Vagina (tissue), 2 donors: Measurements from ENCODE around the gene PACC1. TPM values are rescaled to one million over a fixed set of nuclear protein-coding genes. Genes with fewer than 3 reads are reported as not detected.

Experiments used
- DNase-seq, 2 donors: peaks; one replicate each; pipeline ENCODE4 v3.0.0-alpha.2; 2017; ENCODE audit errors: extremely low spot score in 2 of 2
- H3K27ac ChIP-seq: fragments of 200-600 bp; sonication (generic); one replicate; pipeline ENCODE4 v1.5.1; 2019
- H3K27me3 ChIP-seq: fragments of 200-600 bp; sonication (generic); one replicate; pipeline ENCODE4 v1.5.1; 2019
- H3K36me3 ChIP-seq, 2 donors: fragments of 200-600 bp; sonication (generic); one replicate each; pipeline ENCODE4 v1.5.1; 2017 to 2019
- H3K4me1 ChIP-seq: fragments of 200-600 bp; sonication (generic); one replicate; pipeline ENCODE4 v1.5.1; 2019
- H3K4me3 ChIP-seq, 2 donors: fragments of 200-600 bp; sonication (generic); 1 replicate in 1 of 2; 2 replicates in 1 of 2; pipeline ENCODE4 v1.5.1; 2016 to 2019
- H3K9me3 ChIP-seq: fragments of 200-600 bp; sonication (generic); one replicate; pipeline ENCODE4 v1.5.1; 2019
- CTCF ChIP-seq, 3 experiments: fragments of 450-650 bp in 2 of 3; fragments of 200-600 bp in 1 of 3; sonication (generic) in 1 of 3; IDR thresholded peaks; one replicate each; pipeline ENCODE4 v1.5.1; 2017 to 2019; ENCODE audit warnings: antibody characterized with exemption in 3 of 3, mild to moderate bottlenecking in 2 of 3, moderate library complexity in 2 of 3
- POLR2A ChIP-seq, 2 donors: fragments of 450-650 bp; IDR thresholded peaks; one replicate each; pipeline ENCODE4 v1.6.1; 2017; ENCODE audit warnings: antibody characterized with exemption in 2 of 2, mild to moderate bottlenecking in 2 of 2, moderate library complexity in 2 of 2
- POLR2AphosphoS5 ChIP-seq, 2 donors: sonication (generic); formaldehyde crosslinking; IDR thresholded peaks; one replicate each; pipeline ENCODE4 v1.9.0; 2017; ENCODE audit warnings: antibody characterized with exemption in 2 of 2, mild to moderate bottlenecking in 2 of 2, low read depth in 1 of 2; ENCODE audit not compliant: insufficient read depth in 1 of 2
- intact Hi-C: fragments of 100-400 bp; cut with DNase I; formaldehyde crosslinking; loops from one replicate; pipeline ENCODE4 v1.15.1; 2023
- total RNA-seq: library from RNA; depleted of rRNA; stranded (reverse); fragments of >200 nt; gene quantifications from one replicate; pipeline ENCODE4 v1.2.3, GENCODE V29; 2016

PACC1 gene
- total RNA-seq, 1 donor from 2014 or later, result 6.1 TPM

GRCh38 chr1:212450331-212450881, 35.7 kb upstream of the PACC1 start:
- Histone ChIP-seq H3K4me3 (no peak overlapping the region), H3K4me1 (peaks cover 7% of the 10 kb centered on the region), H3K27ac (no peak overlapping the region), H3K9me3 (no peaks in the 10 kb centered on the region), H3K36me3 (no peaks in the 10 kb centered on the region), H3K27me3 (no peaks in the 10 kb centered on the region)
- TF ChIP-seq CTCF (IDR thresholded peaks at IDR 0.05), result no peak
- no peak for TF ChIP-seq POLR2A (IDR thresholded peaks at IDR 0.05)
- no peak for TF ChIP-seq POLR2AphosphoS5 (IDR thresholded peaks at IDR 0.05; ENCODE audit: insufficient read depth in 1 of 2, low read depth in 1 of 2)
- no peak for DNase-seq
- intact Hi-C loops, result loop anchor here (5.0 kb wide), 1 partner anchor 163 kb away; the partner anchor contains the start of gene PPP2R5A

GRCh38 chr1:212447478-212447877, 32.8 kb upstream of the PACC1 start:
- Histone ChIP-seq H3K9me3 (no peaks in the 10 kb centered on the region), H3K27me3 (no peaks in the 10 kb centered on the region), H3K4me1 (peaks cover 5% of the 10 kb centered on the region), H3K27ac (no peak overlapping the region), H3K4me3 (no peak overlapping the region), H3K36me3 (peaks cover 0 to 7% of the 10 kb centered on the region in 2 donors)
- intact Hi-C loops, result no loop called here
- TF ChIP-seq CTCF (IDR thresholded peaks at IDR 0.05) (no peak), POLR2AphosphoS5 (IDR thresholded peaks at IDR 0.05; ENCODE audit: insufficient read depth in 1 of 2, low read depth in 1 of 2) (no peak), POLR2A (IDR thresholded peaks at IDR 0.05) (no peak)
- DNase-seq, result no peak

- peaks cover 0 to 7% of the 10 kb centered on the region in 2 donors for H3K36me3 ChIP-seq
- TF ChIP-seq POLR2AphosphoS5 (IDR thresholded peaks at IDR 0.05; ENCODE audit: insufficient read depth in 1 of 2, low read depth in 1 of 2) (no peak), CTCF (IDR thresholded peaks at IDR 0.05) (no peak), POLR2A (IDR thresholded peaks at IDR 0.05) (no peak)
- DNase-seq, result no peak
Measured at GRCh38 chr1:212446333-212446732, 31.6 kb upstream of the PACC1 start.

GRCh38 chr1:212442408-212442807, 27.7 kb upstream of the PACC1 start:
- DNase-seq, result no peak
- Histone ChIP-seq H3K27ac (no peak overlapping the region), H3K4me1 (peaks cover 5% of the 10 kb centered on the region), H3K4me3 (no peak overlapping the region), H3K27me3 (no peaks in the 10 kb centered on the region), H3K9me3 (no peaks in the 10 kb centered on the region), H3K36me3 (peaks cover 0 to 7% of the 10 kb centered on the region in 2 donors)
- intact Hi-C loops, result no loop called here
- TF ChIP-seq CTCF (IDR thresholded peaks at IDR 0.05), result no peak
- no peak for TF ChIP-seq POLR2AphosphoS5 (IDR thresholded peaks at IDR 0.05; ENCODE audit: insufficient read depth in 1 of 2, low read depth in 1 of 2)
- TF ChIP-seq POLR2A (IDR thresholded peaks at IDR 0.05), result no peak

More at GRCh38 chr1:212446333-212446732, 31.6 kb upstream of the PACC1 start:
- Histone ChIP-seq H3K4me3 (no peak overlapping the region), H3K4me1 (no peaks in the 10 kb centered on the region), H3K27ac (no peak overlapping the region), H3K9me3 (no peaks in the 10 kb centered on the region), H3K27me3 (no peaks in the 10 kb centered on the region)
- intact Hi-C loops, result no loop called here

- Histone ChIP-seq H3K27ac (no peak overlapping the region), H3K4me1 (peaks cover 5% of the 10 kb centered on the region), H3K4me3 (no peak overlapping the region), H3K27me3 (no peaks in the 10 kb centered on the region), H3K9me3 (no peaks in the 10 kb centered on the region), H3K36me3 (peaks cover 0 to 7% of the 10 kb centered on the region in 2 donors)
- TF ChIP-seq POLR2A (IDR thresholded peaks at IDR 0.05) (no peak), CTCF (IDR thresholded peaks at IDR 0.05) (no peak), POLR2AphosphoS5 (IDR thresholded peaks at IDR 0.05; ENCODE audit: insufficient read depth in 1 of 2, low read depth in 1 of 2) (no peak)
- DNase-seq, result no peak
- intact Hi-C loops, result no loop called here
Measured at GRCh38 chr1:212440419-212440818, 25.7 kb upstream of the PACC1 start.
